Type B pancreatic cell (in vitro differentiated cells): ENCODE data around the gene PCBD1. TPM values are rescaled to one million over a fixed set of nuclear protein-coding genes. Genes with fewer than 3 reads are reported as not detected.

Source experiments
- DNase-seq: peaks from one replicate; pipeline ENCODE4 v3.0.0; 2021; ENCODE audit warnings: mixed read lengths; ENCODE audit not compliant: unreplicated experiment; ENCODE audit errors: extremely low spot score
- H3K27ac Mint-ChIP-seq: 2 replicates; pipeline ENCODE4 v1.8.0; 2021; ENCODE audit warnings: mild to moderate bottlenecking, mixed read lengths
- H3K27me3 Mint-ChIP-seq: 2 replicates; pipeline ENCODE4 v1.8.0; 2021; ENCODE audit warnings: mixed read lengths
- H3K36me3 Mint-ChIP-seq: 2 replicates; pipeline ENCODE4 v1.8.0; 2021; ENCODE audit warnings: mixed read lengths
- H3K4me1 Mint-ChIP-seq: one replicate; pipeline ENCODE4 v1.8.0; 2021; ENCODE audit warnings: mixed read lengths; ENCODE audit not compliant: unreplicated experiment
- H3K4me3 Mint-ChIP-seq: 2 replicates; pipeline ENCODE4 v1.8.0; 2021; ENCODE audit warnings: mild to moderate bottlenecking, mixed read lengths
- H3K9me3 Mint-ChIP-seq: 2 replicates; pipeline ENCODE4 v1.8.0; 2021; ENCODE audit warnings: mixed read lengths
- total RNA-seq: library from RNA; stranded (reverse); gene quantifications from 2 replicates; pipeline ENCODE4 v1.2.1, GENCODE V29; 2021; ENCODE audit warnings: low replicate concordance
- TF ChIP-seq, protein P1 (sequence below): fragments of 200-600 bp; sonication (generic); conservative IDR thresholded peaks from 2 replicates; pipeline ENCODE4 v1.5.0; 2021; ENCODE audit warnings: antibody characterized with exemption, mild to moderate bottlenecking

Gene PCBD1
- total RNA-seq, 1 donor from 2014 or later, result 84.1 TPM

DNA sequence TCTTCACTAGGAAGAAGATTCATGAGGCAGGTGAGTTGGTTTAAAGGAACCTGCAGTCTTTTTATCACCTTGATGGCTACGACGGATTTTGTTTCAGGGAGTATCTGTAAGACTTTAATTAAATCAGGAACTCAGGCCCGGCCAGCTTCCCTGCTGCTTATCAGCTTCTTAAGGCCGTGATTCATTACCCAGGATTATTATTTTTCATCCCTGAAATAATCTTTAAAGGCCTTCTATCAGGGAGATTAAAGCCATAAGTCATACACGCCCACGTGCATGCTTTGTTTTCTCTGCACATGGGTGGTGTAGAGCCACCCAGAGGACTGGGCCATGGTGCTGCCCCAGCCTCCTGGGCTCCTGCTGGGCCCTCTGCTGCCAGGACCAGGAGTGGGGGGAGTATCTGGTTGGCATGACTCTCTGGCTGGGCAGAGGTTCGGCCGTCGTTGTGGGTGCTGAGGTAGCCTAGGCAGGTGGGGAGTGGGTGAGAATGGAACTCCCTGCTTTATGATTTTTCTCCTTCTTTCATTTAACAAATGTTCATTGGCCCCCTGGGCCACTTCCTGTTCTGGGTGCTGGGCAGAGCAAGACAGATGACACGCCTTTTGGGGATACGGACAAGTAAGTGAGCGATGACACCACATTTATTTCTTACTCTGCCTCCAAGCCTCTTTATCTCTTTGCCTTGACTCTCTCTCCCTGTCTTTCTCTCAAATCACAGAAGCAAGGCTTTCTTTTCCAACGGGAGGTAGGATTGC, 39.0 kb upstream of the PCBD1 start:
- TF ChIP-seq, protein P1, sequence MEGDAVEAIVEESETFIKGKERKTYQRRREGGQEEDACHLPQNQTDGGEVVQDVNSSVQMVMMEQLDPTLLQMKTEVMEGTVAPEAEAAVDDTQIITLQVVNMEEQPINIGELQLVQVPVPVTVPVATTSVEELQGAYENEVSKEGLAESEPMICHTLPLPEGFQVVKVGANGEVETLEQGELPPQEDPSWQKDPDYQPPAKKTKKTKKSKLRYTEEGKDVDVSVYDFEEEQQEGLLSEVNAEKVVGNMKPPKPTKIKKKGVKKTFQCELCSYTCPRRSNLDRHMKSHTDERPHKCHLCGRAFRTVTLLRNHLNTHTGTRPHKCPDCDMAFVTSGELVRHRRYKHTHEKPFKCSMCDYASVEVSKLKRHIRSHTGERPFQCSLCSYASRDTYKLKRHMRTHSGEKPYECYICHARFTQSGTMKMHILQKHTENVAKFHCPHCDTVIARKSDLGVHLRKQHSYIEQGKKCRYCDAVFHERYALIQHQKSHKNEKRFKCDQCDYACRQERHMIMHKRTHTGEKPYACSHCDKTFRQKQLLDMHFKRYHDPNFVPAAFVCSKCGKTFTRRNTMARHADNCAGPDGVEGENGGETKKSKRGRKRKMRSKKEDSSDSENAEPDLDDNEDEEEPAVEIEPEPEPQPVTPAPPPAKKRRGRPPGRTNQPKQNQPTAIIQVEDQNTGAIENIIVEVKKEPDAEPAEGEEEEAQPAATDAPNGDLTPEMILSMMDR, result no peak
- H3K27ac Mint-ChIP-seq, result peak overlapping the region; percentile 32
- H3K9me3 Mint-ChIP-seq, result no peaks in the 10 kb centered on the region
- DNase-seq, result no peak
- H3K36me3 Mint-ChIP-seq, result no peaks in the 10 kb centered on the region
- no peak overlapping the region for H3K4me3 Mint-ChIP-seq
- H3K4me1 Mint-ChIP-seq, result peaks cover 28% of the 10 kb centered on the region
- peaks cover 31% of the 10 kb centered on the region for H3K27me3 Mint-ChIP-seq

DNA sequence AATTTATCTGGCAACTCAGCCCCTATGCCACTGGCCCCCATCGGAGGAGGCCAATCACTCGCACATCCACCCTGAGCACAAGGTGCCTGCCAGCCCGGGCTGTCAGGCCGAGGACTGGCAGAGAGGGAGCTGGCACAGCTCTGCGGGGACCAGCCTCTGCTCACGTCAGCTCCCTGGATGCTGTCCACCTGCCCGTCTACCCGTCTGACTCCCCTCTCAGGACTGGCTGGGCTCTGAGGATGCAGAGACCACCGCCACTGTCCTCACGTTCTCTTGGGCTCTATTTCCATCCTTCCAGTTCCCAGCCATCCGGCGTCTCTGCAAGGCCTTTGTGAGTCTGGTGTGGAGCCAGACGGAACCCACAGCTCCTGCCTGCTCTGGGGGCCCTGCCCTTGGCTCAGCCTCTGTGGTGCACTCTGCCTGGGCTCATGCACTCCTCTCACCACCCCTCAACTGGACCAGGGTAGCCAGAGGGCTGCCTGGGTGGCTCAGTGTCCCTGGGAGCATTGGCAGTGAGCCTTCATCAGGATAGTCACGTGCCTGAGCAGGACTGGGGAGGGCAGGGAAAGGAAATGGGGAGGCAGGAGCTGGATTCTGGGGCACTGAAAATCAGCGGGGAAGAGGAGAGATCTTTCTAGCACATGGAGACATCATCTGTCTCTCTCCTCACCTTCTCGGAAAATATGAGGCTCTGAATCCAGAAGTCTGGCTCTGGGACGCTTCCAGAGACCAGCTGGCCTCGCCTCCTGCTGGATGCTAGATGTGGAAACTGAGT, 38.0 kb upstream of the PCBD1 start:
- Mint-ChIP-seq H3K9me3 (no peaks in the 10 kb centered on the region), H3K27ac (no peak overlapping the region), H3K4me1 (peaks cover 28% of the 10 kb centered on the region), H3K36me3 (no peaks in the 10 kb centered on the region), H3K27me3 (peaks cover 31% of the 10 kb centered on the region), H3K4me3 (no peak overlapping the region)
- TF ChIP-seq, protein P1, result no peak
- no peak for DNase-seq

DNA sequence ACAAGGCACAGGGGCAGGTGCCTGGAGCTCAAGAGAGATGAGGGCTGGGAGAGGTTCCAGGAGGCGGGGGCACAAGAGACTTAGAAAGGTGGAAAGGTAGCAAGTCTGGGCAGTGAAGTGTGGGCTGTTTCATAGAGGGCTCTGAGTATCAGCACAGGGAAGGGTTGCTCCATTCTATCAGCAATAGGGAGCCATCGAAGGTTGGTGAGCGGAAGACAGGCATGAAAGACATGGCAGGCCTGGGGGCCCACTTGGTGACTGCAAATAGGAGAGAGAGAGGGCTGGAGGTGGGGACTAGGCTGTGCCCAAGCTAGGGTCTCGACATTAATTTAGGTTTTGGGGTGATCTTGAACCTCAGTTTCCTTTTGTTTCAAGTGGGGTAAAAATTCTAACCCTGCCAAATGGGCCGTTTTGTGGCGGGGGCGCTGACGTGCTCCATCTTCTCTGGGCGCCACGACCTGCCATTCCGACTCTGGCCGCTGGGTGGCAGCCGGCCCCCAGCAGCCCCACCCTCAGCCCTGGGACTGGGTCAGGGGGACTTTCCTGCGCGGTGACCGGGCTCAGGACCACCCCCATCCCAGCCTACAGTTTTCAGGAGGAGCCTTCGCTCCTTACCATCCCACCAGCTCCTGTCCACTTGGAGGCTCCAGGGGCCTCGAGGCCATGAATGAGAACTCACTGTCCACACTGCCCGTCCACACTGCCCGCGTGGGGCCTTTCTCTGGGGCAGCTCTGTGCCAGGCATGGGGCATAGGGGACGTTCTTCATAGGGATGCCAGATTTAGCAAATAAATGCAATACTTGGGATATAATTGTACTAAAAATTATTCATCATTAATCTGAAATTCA, 37.2 kb upstream of the PCBD1 start:
- peaks cover 31% of the 10 kb centered on the region for H3K27me3 Mint-ChIP-seq

DNA sequence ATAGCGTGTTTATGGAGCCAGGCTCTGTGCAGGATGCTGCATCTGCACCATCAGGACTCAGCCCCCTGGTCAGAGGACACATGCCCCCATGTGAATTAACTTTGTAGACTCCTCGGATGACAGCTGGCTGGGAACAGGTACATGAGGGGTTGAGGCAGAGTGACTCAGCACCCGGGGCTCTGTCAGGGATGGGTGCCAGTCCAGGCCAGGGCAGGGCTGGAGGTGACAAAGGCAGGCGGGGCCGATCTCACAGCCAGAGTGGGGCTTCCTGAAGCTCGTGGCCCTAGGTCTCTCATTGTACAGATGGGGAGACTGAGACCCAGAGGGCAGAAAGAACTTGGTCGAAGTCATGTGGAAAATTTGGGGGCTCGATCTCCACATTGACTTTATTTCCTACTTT, 35.3 kb upstream of the PCBD1 start:
- no peaks in the 10 kb centered on the region for H3K36me3 Mint-ChIP-seq
- TF ChIP-seq, protein P1, result no peak
- no peak overlapping the region for H3K27ac Mint-ChIP-seq
- H3K4me1 Mint-ChIP-seq, result peaks cover 23% of the 10 kb centered on the region
- H3K27me3 Mint-ChIP-seq, result peaks cover 27% of the 10 kb centered on the region
- H3K9me3 Mint-ChIP-seq, result no peaks in the 10 kb centered on the region
- no peak overlapping the region for H3K4me3 Mint-ChIP-seq
- no peak for DNase-seq

More for the DNA sequence above, 37.2 kb upstream of the PCBD1 start:
- H3K4me3 Mint-ChIP-seq, result no peak overlapping the region
- no peaks in the 10 kb centered on the region for H3K36me3 Mint-ChIP-seq
- no peak for DNase-seq
- H3K27ac Mint-ChIP-seq, result no peak overlapping the region
- H3K9me3 Mint-ChIP-seq, result no peaks in the 10 kb centered on the region
- peaks cover 28% of the 10 kb centered on the region for H3K4me1 Mint-ChIP-seq
- TF ChIP-seq, protein P1, result peak; percentile 99

DNA sequence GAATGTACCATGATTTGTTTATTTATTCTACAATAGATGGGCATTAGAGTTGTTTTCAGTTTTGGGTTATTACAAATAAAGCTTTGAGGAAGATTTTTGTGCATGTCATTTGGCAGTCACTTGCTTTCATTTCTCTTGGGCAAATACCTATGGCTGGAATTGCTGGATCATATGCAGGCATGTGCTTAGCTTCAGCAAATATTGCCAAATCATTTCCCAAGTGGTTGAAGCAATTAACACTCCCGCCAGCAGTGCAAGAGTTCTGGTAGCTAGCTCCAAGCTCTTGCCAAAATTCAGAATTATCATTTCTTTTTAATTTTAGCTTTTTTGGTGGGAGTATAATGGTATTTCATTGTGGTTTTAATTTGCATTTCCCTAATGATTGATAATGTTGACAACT, 32.9 kb upstream of the PCBD1 start:
- Mint-ChIP-seq H3K36me3 (no peaks in the 10 kb centered on the region), H3K9me3 (no peaks in the 10 kb centered on the region), H3K4me1 (peaks cover 9% of the 10 kb centered on the region), H3K4me3 (no peak overlapping the region), H3K27me3 (peaks cover 22% of the 10 kb centered on the region), H3K27ac (no peak overlapping the region)
- DNase-seq, result no peak
- TF ChIP-seq, protein P1, result no peak
